Suprapubic skin (tissue), 4 donors: ENCODE data around the gene STX16. TPM values are rescaled to one million over a fixed set of nuclear protein-coding genes. Genes with fewer than 3 reads are reported as not detected.

Experiments
- DNase-seq, 2 donors: peaks; one replicate each; pipeline ENCODE4 v3.0.0-alpha.2; 2019; ENCODE audit warnings: low spot score in 2 of 2
- H3K27ac ChIP-seq: fragments of 200-600 bp; sonication (generic); one replicate; pipeline ENCODE4 v1.5.1; 2019
- H3K27me3 ChIP-seq: fragments of 200-600 bp; sonication (generic); one replicate; pipeline ENCODE4 v1.5.1; 2019
- H3K36me3 ChIP-seq: fragments of 200-600 bp; sonication (generic); one replicate; pipeline ENCODE4 v1.5.1; 2019
- H3K4me1 ChIP-seq: fragments of 200-600 bp; sonication (generic); one replicate; pipeline ENCODE4 v1.5.1; 2019
- H3K4me3 ChIP-seq: fragments of 200-600 bp; sonication (generic); one replicate; pipeline ENCODE4 v1.5.1; 2019; ENCODE audit warnings: mild to moderate bottlenecking
- H3K9me3 ChIP-seq: fragments of 200-600 bp; sonication (generic); one replicate; pipeline ENCODE4 v1.5.1; 2019
- EP300 ChIP-seq: sonication (generic); formaldehyde crosslinking; IDR thresholded peaks from one replicate; pipeline ENCODE4 v1.6.1; 2017; ENCODE audit warnings: antibody characterized with exemption
- POLR2A ChIP-seq, 2 donors: fragments of 450-650 bp; IDR thresholded peaks; one replicate each; pipeline ENCODE4 v1.6.1; 2017; ENCODE audit warnings: antibody characterized with exemption in 2 of 2, mild to moderate bottlenecking in 2 of 2, moderate library complexity in 2 of 2
- POLR2AphosphoS5 ChIP-seq, 3 donors: sonication (generic); formaldehyde crosslinking; IDR thresholded peaks; one replicate each; pipeline ENCODE4 v1.6.1; 2017; ENCODE audit warnings: antibody characterized with exemption in 3 of 3
- WGBS: methylation state at CpG from one replicate; pipeline ENCODE4 v1.1.5; 2018; 5-methylcytosine and 5-hydroxymethylcytosine counted together
- total RNA-seq, 4 donors: library from RNA; depleted of rRNA; stranded (reverse); fragments of >200 nt; gene quantifications; one replicate each; pipeline ENCODE4 v1.1.0, GENCODE V29; 2016
- TF ChIP-seq, protein P1 (sequence below), 2 donors: fragments of 200-600 bp in 1 of 2; fragments of 450-650 bp in 1 of 2; sonication (generic) in 1 of 2; IDR thresholded peaks; one replicate each; pipeline ENCODE4 v1.5.1; 2016 to 2019; ENCODE audit warnings: antibody characterized with exemption in 2 of 2, mild to moderate bottlenecking in 1 of 2, moderate library complexity in 1 of 2

The STX16 gene
- total RNA-seq, 4 donors from 2014 or later, result 35.6 to 138 (median 50.9) TPM

DNA sequence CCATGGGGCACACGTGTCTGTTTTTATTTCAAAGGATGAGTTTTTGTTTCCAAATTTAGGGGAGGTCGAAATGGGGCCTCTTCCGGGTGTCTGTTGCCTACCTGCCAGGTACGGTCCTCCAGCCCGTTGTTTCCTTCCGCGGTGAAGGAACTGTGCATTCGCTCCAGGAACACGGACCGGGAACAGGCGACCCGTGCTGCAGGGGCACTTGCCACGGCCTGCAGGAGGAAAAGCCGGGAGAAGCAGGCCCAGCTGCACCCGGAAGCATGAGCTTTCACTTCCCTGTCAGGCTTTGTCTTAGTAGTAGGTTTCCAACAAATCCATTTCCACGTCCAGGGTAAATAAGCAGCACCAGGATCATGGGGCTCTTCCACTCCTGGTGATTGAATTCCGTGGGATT is 24.6 kb downstream of the STX16 start:
- no peak for DNase-seq
- TF ChIP-seq, protein P1, sequence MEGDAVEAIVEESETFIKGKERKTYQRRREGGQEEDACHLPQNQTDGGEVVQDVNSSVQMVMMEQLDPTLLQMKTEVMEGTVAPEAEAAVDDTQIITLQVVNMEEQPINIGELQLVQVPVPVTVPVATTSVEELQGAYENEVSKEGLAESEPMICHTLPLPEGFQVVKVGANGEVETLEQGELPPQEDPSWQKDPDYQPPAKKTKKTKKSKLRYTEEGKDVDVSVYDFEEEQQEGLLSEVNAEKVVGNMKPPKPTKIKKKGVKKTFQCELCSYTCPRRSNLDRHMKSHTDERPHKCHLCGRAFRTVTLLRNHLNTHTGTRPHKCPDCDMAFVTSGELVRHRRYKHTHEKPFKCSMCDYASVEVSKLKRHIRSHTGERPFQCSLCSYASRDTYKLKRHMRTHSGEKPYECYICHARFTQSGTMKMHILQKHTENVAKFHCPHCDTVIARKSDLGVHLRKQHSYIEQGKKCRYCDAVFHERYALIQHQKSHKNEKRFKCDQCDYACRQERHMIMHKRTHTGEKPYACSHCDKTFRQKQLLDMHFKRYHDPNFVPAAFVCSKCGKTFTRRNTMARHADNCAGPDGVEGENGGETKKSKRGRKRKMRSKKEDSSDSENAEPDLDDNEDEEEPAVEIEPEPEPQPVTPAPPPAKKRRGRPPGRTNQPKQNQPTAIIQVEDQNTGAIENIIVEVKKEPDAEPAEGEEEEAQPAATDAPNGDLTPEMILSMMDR (IDR thresholded peaks at IDR 0.05), result no peak
- TF ChIP-seq POLR2AphosphoS5 (IDR thresholded peaks at IDR 0.05) (no peak), POLR2A (IDR thresholded peaks at IDR 0.05) (no peak), EP300 (no peak)
- 77% methylated on average over 10 of the region's 17 CpGs for WGBS

DNA sequence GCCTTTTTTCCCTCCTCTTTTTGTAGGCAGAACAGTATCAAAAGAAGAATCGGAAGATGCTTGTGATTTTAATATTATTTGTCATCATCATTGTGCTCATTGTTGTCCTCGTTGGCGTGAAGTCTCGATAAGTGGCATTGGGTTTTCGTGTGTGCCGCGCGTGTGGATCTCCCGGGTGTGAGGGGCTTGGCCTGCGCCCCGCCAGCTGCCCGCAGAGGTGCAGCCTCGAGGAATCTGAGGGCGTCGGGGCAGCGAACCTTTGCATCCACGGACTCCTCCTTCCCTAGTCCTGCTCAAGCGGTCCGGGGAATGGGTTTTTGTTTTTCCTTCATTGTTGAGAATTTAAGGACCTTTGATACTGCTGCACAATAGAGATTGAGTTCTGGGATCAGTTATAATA is 25.1 kb downstream of the STX16 start:
- H3K27me3 ChIP-seq, result no peaks in the 10 kb centered on the region
- H3K4me3 ChIP-seq, result no peak overlapping the region
- WGBS, result 98% methylated on average over 19 of the region's 19 CpGs
- H3K27ac ChIP-seq, result no peak overlapping the region
- no peak for DNase-seq
- H3K36me3 ChIP-seq, result peaks cover 85% of the 10 kb centered on the region
- no peaks in the 10 kb centered on the region for H3K4me1 ChIP-seq
- no peak for TF ChIP-seq EP300
- H3K9me3 ChIP-seq, result no peaks in the 10 kb centered on the region

More for the DNA sequence above, 24.6 kb downstream of the STX16 start:
- no peak overlapping the region for H3K27ac ChIP-seq
- H3K4me3 ChIP-seq, result no peak overlapping the region
- H3K36me3 ChIP-seq, result peaks cover 85% of the 10 kb centered on the region
- no peaks in the 10 kb centered on the region for H3K4me1 ChIP-seq
- H3K9me3 ChIP-seq, result no peaks in the 10 kb centered on the region
- H3K27me3 ChIP-seq, result no peaks in the 10 kb centered on the region

DNA sequence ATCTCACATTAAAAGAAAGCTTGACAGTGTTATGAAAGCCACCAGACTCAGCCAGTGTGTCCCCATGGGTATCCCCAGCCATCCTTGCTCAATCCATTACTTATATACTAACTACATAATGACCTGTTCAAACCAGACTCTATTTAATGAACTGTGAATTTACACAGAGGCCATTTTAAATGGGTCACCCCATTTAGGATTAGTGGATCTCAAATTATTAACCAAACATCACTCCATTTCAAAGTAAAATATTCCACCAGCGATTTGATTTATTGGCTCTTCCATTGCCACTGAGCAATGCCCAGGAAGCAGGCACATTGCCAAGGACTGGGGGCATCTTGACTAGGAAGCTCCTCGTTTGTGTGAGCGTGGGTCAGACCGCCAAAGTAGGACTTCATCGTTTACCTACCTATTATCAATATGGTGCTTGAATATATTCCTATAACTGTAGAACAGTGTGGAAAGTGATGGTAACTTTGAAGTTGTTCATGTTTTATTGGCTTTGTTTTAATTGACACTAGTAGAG is 26.1 kb downstream of the STX16 start:
- Histone ChIP-seq H3K27me3 (no peaks in the 10 kb centered on the region), H3K4me1 (no peaks in the 10 kb centered on the region), H3K27ac (no peak overlapping the region), H3K4me3 (no peak overlapping the region), H3K9me3 (no peaks in the 10 kb centered on the region), H3K36me3 (peaks cover 78% of the 10 kb centered on the region)
- TF ChIP-seq POLR2A (IDR thresholded peaks at IDR 0.05), result no peak
- TF ChIP-seq, protein P1 (IDR thresholded peaks at IDR 0.05), result no peak
- DNase-seq, result no peak
- 93% methylated on average over 5 of the region's 5 CpGs for WGBS

DNA sequence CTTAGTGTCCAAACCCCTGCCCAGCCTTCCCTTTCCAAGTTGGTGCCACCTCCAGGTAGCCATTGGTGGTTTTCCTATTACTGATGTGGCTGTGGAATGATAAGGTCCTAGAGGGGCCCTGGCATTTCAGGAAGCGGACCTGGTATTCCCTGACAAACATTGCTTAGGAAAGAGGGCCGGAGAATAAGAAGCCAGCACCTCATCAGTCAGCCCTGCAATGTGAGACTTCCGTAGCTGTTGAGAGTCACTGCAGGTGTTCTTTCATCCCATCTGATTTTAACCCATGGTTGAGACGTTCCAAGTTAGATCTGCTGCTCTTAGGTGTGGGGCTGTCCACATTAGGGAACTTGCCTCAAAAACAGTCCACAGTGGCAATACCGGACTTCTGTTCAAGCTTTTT is 26.7 kb downstream of the STX16 start:
- no peak overlapping the region for H3K27ac ChIP-seq
- 92% methylated on average over 5 of the region's 5 CpGs for WGBS
- no peaks in the 10 kb centered on the region for H3K27me3 ChIP-seq
- no peak for TF ChIP-seq EP300
- TF ChIP-seq, protein P1 (IDR thresholded peaks at IDR 0.05), result no peak
- no peak for TF ChIP-seq POLR2AphosphoS5 (IDR thresholded peaks at IDR 0.05)
- TF ChIP-seq POLR2A (IDR thresholded peaks at IDR 0.05), result no peak
- no peak for DNase-seq
- H3K4me3 ChIP-seq, result no peak overlapping the region
- H3K36me3 ChIP-seq, result peaks cover 73% of the 10 kb centered on the region
- H3K4me1 ChIP-seq, result no peaks in the 10 kb centered on the region
- H3K9me3 ChIP-seq, result no peaks in the 10 kb centered on the region

DNA sequence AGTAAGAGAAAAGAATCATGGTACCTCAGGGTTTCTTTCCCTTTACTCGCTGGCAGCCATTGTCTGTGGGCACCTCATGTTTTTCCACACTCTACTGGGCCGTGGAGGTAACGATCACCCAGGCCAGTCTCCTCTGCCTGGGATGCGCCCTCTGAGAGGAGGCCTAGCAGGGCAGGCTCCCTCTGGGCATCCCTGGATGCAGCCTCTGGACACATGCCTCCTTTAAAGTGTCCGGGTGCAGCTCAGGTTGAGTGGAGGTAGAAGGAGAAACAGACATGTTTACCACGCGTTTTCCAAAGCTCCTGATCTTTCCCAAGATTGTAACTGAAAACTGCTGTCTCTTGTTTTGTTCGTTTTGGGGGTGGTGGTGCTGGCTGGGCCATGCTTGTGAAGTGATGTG is 27.7 kb downstream of the STX16 start:
- WGBS, result 92% methylated on average over 8 of the region's 8 CpGs
- no peak for DNase-seq
- peaks cover 64% of the 10 kb centered on the region for H3K36me3 ChIP-seq

More for the DNA sequence above, 27.7 kb downstream of the STX16 start:
- Histone ChIP-seq H3K4me1 (no peaks in the 10 kb centered on the region), H3K27me3 (no peaks in the 10 kb centered on the region), H3K27ac (no peak overlapping the region), H3K4me3 (no peak overlapping the region), H3K9me3 (no peaks in the 10 kb centered on the region)
- TF ChIP-seq EP300, result no peak
- TF ChIP-seq, protein P1 (IDR thresholded peaks at IDR 0.05), result no peak
- TF ChIP-seq POLR2AphosphoS5 (IDR thresholded peaks at IDR 0.05), result no peak
- no peak for TF ChIP-seq POLR2A (IDR thresholded peaks at IDR 0.05)
